Uterus (tissue), 4 donors: ENCODE data around the gene TSFM. TPM values are rescaled to one million over a fixed set of nuclear protein-coding genes. Genes with fewer than 3 reads are reported as not detected.

Experiments
- DNase-seq, 2 donors: peaks; one replicate each; pipeline ENCODE4 v3.0.0-alpha.2; 2019 to 2020
- H3K27ac ChIP-seq, 2 donors: fragments of 200-600 bp; sonication (generic); 1 replicate in 1 of 2; 2 replicates in 1 of 2; pipeline ENCODE4 v1.5.1; 2016 to 2018
- H3K27me3 ChIP-seq, 2 donors: fragments of 200-600 bp; sonication (generic); one replicate each; pipeline ENCODE4 v1.5.1; 2018 to 2019; ENCODE audit warnings: control low read depth in 1 of 2
- H3K36me3 ChIP-seq, 2 donors: fragments of 200-600 bp; sonication (generic); one replicate each; pipeline ENCODE4 v1.5.1; 2019; ENCODE audit warnings: control low read depth in 1 of 2
- H3K4me1 ChIP-seq, 2 donors: fragments of 200-600 bp; sonication (generic); one replicate each; pipeline ENCODE4 v1.5.1; 2018 to 2019; ENCODE audit warnings: control low read depth in 1 of 2
- H3K4me3 ChIP-seq, 2 donors: fragments of 200-600 bp; sonication (generic); 1 replicate in 1 of 2; 2 replicates in 1 of 2; pipeline ENCODE4 v1.5.1; 2018 to 2019; ENCODE audit warnings: mild to moderate bottlenecking in 1 of 2
- H3K9me3 ChIP-seq, 2 donors: fragments of 200-600 bp; sonication (generic); one replicate each; pipeline ENCODE4 v1.5.1; 2019; ENCODE audit warnings: control low read depth in 1 of 2
- CTCF ChIP-seq, 4 experiments: fragments of 200-600 bp in 2 of 4; fragments of 450-650 bp in 2 of 4; sonication (generic) in 2 of 4; IDR thresholded peaks; one replicate each; pipeline ENCODE4 v1.5.1; 2016 to 2019; ENCODE audit warnings: antibody characterized with exemption in 4 of 4, mild to moderate bottlenecking in 2 of 4, moderate library complexity in 1 of 4
- POLR2A ChIP-seq, 2 donors: fragments of 450-650 bp; IDR thresholded peaks; one replicate each; pipeline ENCODE4 v1.6.1; 2016; ENCODE audit warnings: antibody characterized with exemption in 2 of 2, mild to moderate bottlenecking in 1 of 2, moderate library complexity in 1 of 2
- intact Hi-C: fragments of 100-400 bp; cut with DNase I; formaldehyde crosslinking; loops from one replicate; pipeline ENCODE4 v1.15.1; 2023; ENCODE audit warnings: low total_unique reads
- total RNA-seq, 4 donors: library from RNA; depleted of rRNA in 3 of 4; stranded (reverse); fragments of >200 nt in 3 of 4; gene quantifications; one replicate each; pipeline versions ENCODE4 v1.1.0 to v1.2.4, GENCODE V29; 2014 to 2023
- donor health status: DM: yes; HTN: yes; CAD: no.

The TSFM gene
- total RNA-seq, 4 donors from 2014 or later = 8.2 to 22.3 (median 16.7) TPM

- TF ChIP-seq POLR2A (IDR thresholded peaks at IDR 0.05) (no peak), CTCF (IDR thresholded peaks at IDR 0.05) (no peak)
- no peaks in the 10 kb centered on the region for H3K36me3 ChIP-seq
- H3K4me1 ChIP-seq = peaks cover 0 to 13% of the 10 kb centered on the region in 2 donors
- DNase-seq = no peak
- intact Hi-C loops = no loop called here
- H3K27ac ChIP-seq = no peak overlapping the region
- H3K4me3 ChIP-seq = no peak overlapping the region
- H3K9me3 ChIP-seq = no peaks in the 10 kb centered on the region
- H3K27me3 ChIP-seq = peaks cover 24 to 26% of the 10 kb centered on the region in 2 donors
These were observed 20.1 kb upstream of the TSFM start for GRCh38 chr12:57762463-57762862.

- H3K27ac ChIP-seq = no peak overlapping the region
These were observed 18.5 kb upstream of the TSFM start for GRCh38 chr12:57763881-57764661.

GRCh38 chr12:57764662-57765002 is 18.0 kb upstream of the TSFM start:
- TF ChIP-seq POLR2A (IDR thresholded peaks at IDR 0.05) (no peak), CTCF (IDR thresholded peaks at IDR 0.05) (no peak)
- no peaks in the 10 kb centered on the region for H3K36me3 ChIP-seq
- no peak for DNase-seq
- no peaks in the 10 kb centered on the region for H3K9me3 ChIP-seq
- no peak overlapping the region for H3K4me3 ChIP-seq
- H3K4me1 ChIP-seq = peaks cover 0 to 13% of the 10 kb centered on the region in 2 donors
- intact Hi-C loops = no loop called here
- peaks cover 24 to 26% of the 10 kb centered on the region in 2 donors for H3K27me3 ChIP-seq
- H3K27ac ChIP-seq = no peak overlapping the region

More at GRCh38 chr12:57763881-57764661, 18.5 kb upstream of the TSFM start:
- intact Hi-C loops = no loop called here
- Histone ChIP-seq H3K4me1 (peaks cover 0 to 13% of the 10 kb centered on the region in 2 donors), H3K27me3 (peaks cover 24 to 26% of the 10 kb centered on the region in 2 donors), H3K9me3 (no peaks in the 10 kb centered on the region), H3K36me3 (no peaks in the 10 kb centered on the region), H3K4me3 (no peak overlapping the region)
- TF ChIP-seq POLR2A (IDR thresholded peaks at IDR 0.05) (no peak), CTCF (IDR thresholded peaks at IDR 0.05) (no peak)
- DNase-seq = no peak

GRCh38 chr12:57765003-57765697 is 17.4 kb upstream of the TSFM start:
- H3K4me1 ChIP-seq = peaks cover 0 to 13% of the 10 kb centered on the region in 2 donors
- H3K27ac ChIP-seq = no peak overlapping the region
- H3K4me3 ChIP-seq = no peak overlapping the region
- intact Hi-C loops = no loop called here
- no peaks in the 10 kb centered on the region for H3K36me3 ChIP-seq
- H3K27me3 ChIP-seq = peaks cover 24 to 26% of the 10 kb centered on the region in 2 donors
- TF ChIP-seq CTCF (IDR thresholded peaks at IDR 0.05) (peak in 1 of 4 experiments; percentile 12), POLR2A (IDR thresholded peaks at IDR 0.05) (no peak)
- no peak for DNase-seq
- no peaks in the 10 kb centered on the region for H3K9me3 ChIP-seq
